C4-2B (cell line): ENCODE results near the gene KCP.

Experiments used
- ZFX ChIP-seq: fragments of 450-650 bp; IDR thresholded peaks from 2 replicates; pipeline ENCODE4 v1.6.1; 2017
- TF ChIP-seq, protein P1 (sequence below): fragments of 450-650 bp; conservative IDR thresholded peaks from 2 replicates; pipeline ENCODE4 v1.5.1; 2017; ENCODE audit warnings: mild to moderate bottlenecking

DNA sequence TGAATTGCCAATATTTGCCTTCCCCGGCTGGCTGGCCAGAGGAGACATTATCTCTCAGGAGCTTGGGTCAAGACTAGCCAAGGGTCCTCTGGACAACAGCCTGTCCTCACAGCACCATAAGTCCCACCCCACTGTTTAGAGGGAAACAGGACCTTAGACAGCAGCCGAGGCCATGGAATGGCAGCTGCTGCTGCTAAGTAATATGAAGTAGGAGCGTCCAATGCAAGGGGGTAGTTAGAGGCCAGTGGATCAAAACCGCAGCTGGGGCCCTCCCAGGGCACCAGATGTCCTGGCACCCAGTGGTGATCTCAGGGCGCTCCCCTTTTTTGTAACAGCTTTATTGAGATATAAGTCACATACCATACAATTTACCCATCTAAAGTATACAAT lies 12.9 kb upstream of the KCP start:
- TF ChIP-seq, protein P1, sequence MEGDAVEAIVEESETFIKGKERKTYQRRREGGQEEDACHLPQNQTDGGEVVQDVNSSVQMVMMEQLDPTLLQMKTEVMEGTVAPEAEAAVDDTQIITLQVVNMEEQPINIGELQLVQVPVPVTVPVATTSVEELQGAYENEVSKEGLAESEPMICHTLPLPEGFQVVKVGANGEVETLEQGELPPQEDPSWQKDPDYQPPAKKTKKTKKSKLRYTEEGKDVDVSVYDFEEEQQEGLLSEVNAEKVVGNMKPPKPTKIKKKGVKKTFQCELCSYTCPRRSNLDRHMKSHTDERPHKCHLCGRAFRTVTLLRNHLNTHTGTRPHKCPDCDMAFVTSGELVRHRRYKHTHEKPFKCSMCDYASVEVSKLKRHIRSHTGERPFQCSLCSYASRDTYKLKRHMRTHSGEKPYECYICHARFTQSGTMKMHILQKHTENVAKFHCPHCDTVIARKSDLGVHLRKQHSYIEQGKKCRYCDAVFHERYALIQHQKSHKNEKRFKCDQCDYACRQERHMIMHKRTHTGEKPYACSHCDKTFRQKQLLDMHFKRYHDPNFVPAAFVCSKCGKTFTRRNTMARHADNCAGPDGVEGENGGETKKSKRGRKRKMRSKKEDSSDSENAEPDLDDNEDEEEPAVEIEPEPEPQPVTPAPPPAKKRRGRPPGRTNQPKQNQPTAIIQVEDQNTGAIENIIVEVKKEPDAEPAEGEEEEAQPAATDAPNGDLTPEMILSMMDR, result no peak
- no peak for TF ChIP-seq ZFX
